GM18507 (cell line): ENCODE data around the gene ANTXRL.
"Not testable (repeated sequence)": the region's sequence is repeated elsewhere in the genome, so short reads cannot be mapped to it uniquely, and the experiment has no call there.

Source experiments
- DNase-seq: peaks from one replicate; pipeline ENCODE4 v3.0.0; 2011; ENCODE audit warnings: low read depth; ENCODE audit not compliant: insufficient read length; ENCODE audit errors: extremely low spot score
- FAIRE-seq: peaks from 2 replicates; lab custom pipeline; 2011; peaks lifted over from hg19 to GRCh38; lab: Jason Lieb, UNC

Gene ANTXRL

GRCh38 chr10:46270963-46271530, 15.8 kb upstream of the ANTXRL start:
- not testable (repeated sequence) for FAIRE-seq, DNase-seq

GRCh38 chr10:46271795-46272499, 14.8 kb upstream of the ANTXRL start:
- FAIRE-seq, DNase-seq: not testable (repeated sequence)

GRCh38 chr10:46272863-46273415, 13.9 kb upstream of the ANTXRL start:
- FAIRE-seq, result no peak
- no peak for DNase-seq

- no peak for FAIRE-seq
- DNase-seq, result no peak
These were observed 13.0 kb upstream of the ANTXRL start for GRCh38 chr10:46273506-46274477.

- no peak for DNase-seq
- no peak for FAIRE-seq
These were observed 9.0 kb upstream of the ANTXRL start for GRCh38 chr10:46277840-46278239.

GRCh38 chr10:46282421-46282831, 4.4 kb upstream of the ANTXRL start:
- not testable (repeated sequence) for DNase-seq, FAIRE-seq

GRCh38 chr10:46282842-46283574, 3.8 kb upstream of the ANTXRL start:
- no peak for DNase-seq
- no peak for FAIRE-seq

- DNase-seq, result no peak
- no peak for FAIRE-seq
These were observed 3.1 kb upstream of the ANTXRL start for GRCh38 chr10:46283580-46284285.

- FAIRE-seq (no peak), DNase-seq (peak; percentile 76)
These were observed 2.2 kb upstream of the ANTXRL start for GRCh38 chr10:46284286-46285229.

- no peak for DNase-seq
- no peak for FAIRE-seq
These were observed 1.5 kb upstream of the ANTXRL start for GRCh38 chr10:46285300-46285699.

- FAIRE-seq (no peak), DNase-seq (no peak)
These were observed 704 bp upstream of the ANTXRL start for GRCh38 chr10:46285966-46286620.

GRCh38 chr10:46287846-46288477, 1.2 kb downstream of the ANTXRL start:
- DNase-seq (no peak), FAIRE-seq (no peak)

- DNase-seq (no peak), FAIRE-seq (no peak)
These were observed 1.9 kb downstream of the ANTXRL start for GRCh38 chr10:46288601-46289206.

GRCh38 chr10:46289209-46289810, 2.5 kb downstream of the ANTXRL start:
- no peak for FAIRE-seq
- DNase-seq, result no peak

- FAIRE-seq, result no peak
- no peak for DNase-seq
These were observed 3.5 kb downstream of the ANTXRL start for GRCh38 chr10:46290101-46290886.
